GM19438 (cell line): ENCODE results near the gene COL18A1.

ENCODE experiments used
- ATAC-seq: cut with Tn5 transposase; IDR thresholded peaks from one replicate; pipeline ENCODE4 v1.9.1; 2021; ENCODE audit warnings: low read depth; ENCODE audit not compliant: unreplicated experiment

The COL18A1 gene

DNA sequence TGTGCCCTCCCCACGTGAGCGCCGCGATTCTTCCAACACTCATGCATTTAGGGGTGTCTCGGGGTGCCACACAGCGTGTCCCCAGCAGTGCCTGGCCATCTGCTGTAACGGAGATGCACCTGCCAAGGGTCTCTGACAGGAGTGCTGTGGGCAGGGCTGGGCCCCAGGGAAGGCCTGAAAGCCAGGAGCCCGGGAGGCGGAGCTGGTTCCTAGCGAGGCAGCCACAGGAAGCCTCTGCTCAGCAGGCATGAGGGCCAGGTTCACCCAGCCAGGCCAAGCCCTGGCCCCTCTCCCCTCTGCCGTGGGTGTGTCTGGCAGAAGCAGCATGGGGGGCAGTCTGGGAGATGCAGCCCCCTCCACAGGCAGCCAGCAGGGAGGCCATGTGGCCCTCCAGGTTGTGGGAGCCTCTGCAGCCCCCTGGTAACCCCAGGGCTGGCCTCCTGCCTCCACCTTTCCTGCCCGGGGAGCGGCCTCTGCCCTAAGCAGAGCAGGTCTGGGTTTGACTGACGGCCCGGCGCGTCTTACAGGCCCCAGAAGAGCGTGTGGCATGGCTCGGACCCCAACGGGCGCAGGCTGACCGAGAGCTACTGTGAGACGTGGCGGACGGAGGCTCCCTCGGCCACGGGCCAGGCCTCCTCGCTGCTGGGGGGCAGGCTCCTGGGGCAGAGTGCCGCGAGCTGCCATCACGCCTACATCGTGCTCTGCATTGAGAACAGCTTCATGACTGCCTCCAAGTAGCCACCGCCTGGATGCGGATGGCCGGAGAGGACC, 106.9 kb downstream of the COL18A1 start:
- no peak for ATAC-seq

DNA sequence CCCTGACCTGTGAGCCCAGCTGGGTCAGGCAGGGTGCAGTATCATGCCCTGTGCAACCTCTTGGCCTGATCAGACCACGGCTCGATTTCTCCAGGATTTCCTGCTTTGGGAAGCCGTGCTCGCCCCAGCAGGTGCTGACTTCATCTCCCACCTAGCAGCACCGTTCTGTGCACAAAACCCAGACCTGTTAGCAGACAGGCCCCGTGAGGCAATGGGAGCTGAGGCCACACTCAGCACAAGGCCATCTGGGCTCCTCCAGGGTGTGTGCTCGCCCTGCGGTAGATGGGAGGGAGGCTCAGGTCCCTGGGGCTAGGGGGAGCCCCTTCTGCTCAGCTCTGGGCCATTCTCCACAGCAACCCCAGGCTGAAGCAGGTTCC, 107.6 kb downstream of the COL18A1 start:
- ATAC-seq = no peak

DNA sequence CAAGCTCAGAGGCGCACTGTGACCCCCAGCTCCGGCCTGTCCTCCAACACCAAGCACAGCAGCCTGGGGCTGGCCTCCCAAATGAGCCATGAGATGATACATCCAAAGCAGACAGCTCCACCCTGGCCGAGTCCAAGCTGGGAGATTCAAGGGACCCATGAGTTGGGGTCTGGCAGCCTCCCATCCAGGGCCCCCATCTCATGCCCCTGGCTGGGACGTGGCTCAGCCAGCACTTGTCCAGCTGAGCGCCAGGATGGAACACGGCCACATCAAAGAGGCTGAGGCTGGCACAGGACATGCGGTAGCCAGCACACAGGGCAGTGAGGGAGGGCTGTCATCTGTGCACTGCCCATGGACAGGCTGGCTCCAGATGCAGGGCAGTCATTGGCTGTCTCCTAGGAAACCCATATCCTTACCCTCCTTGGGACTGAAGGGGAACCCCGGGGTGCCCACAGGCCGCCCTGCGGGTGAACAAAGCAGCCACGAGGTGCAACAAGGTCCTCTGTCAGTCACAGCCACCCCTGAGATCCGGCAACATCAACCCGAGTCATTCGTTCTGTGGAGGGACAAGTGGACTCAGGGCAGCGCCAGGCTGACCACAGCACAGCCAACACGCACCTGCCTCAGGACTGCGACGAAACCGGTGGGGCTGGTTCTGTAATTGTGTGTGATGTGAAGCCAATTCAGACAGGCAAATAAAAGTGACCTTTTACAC, 108.2 kb downstream of the COL18A1 start:
- no peak for ATAC-seq

- no peak for ATAC-seq
These were observed 108.9 kb downstream of the COL18A1 start for GRCh38 chr21:45513741-45514310.

GRCh38 chr21:45514311-45515021, 109.5 kb downstream of the COL18A1 start:
- ATAC-seq = no peak

GRCh38 chr21:45515241-45516061, 110.5 kb downstream of the COL18A1 start:
- ATAC-seq = no peak

GRCh38 chr21:45516071-45516670, 111.2 kb downstream of the COL18A1 start:
- ATAC-seq = no peak

- no peak for ATAC-seq
These were observed 111.7 kb downstream of the COL18A1 start for GRCh38 chr21:45516671-45517151.

DNA sequence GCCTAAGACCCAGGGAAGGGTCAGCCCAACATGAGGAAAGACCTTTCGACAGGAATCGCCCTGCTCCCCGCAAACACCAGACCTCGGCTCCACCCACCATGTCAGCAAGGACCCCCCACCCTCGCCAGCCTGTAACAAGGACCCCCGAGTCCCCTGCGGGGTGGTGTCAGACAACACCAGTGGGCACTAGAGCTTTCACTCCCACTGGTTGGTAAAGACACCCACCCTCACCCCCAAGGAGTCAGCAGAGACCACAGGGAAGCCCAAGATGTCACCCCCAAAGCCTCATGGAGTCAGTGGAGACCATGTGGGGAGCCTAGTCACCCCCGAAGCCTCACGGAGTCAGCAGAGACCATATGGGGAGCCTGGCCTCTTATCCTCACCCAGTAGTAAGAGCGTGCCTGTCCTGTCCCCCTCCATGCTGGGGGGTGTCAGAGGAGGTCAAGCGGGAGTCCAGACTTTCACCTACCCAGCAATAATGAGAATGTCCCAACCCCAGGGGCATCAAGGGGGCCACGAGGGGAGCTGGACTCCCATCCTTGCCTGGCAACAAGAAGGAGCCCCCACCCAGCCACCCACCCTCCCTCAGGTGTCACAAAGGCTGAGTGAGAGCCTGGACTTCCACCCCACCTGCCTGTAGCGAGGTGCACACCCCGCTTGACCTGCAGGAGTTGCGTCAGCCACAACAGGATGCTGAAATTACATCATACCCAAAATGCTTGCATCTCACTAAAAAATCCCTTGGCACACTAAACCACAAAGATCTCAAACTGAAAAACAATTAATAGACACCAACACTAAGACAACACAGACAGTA, 112.5 kb downstream of the COL18A1 start:
- ATAC-seq = no peak

DNA sequence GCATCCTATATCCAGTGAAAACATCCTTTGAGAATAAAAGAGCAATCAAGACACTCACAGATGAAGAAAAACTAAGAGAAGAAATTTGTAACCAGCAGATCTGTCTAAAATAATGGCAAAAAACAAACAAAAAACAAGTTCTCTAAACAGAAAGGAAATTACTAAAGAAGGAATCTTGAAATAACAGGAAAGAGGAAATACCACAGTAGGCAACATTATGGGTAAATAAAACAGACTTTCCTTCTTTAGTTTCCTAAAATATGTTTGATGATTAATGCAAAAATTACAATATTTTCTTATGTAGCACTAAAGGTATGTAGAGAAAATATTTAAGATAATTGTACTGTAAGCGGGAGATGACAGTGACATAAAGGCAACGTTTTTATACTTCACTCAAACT, 113.8 kb downstream of the COL18A1 start:
- no peak for ATAC-seq

- ATAC-seq = no peak
These were observed 114.2 kb downstream of the COL18A1 start for GRCh38 chr21:45519182-45519581.

GRCh38 chr21:45521241-45521640, 116.3 kb downstream of the COL18A1 start:
- ATAC-seq = no peak

DNA sequence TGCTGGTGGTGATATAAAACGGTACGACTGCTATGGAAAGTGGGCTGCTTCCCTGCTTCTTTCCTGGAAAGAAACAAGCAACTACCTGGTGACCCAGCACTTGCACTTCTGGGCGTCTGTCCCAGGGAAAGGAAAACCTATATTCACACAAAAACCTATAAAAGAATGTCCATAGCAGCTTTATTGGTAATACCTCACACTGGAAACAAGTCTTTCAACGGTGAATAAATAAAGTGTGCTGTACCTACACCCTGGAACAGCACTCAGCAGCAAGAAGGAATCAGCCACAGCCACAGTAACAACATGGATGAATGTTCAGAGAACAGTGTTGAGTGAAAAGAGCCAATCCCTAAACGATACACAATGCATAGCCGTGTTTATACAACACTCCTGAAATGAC, 117.4 kb downstream of the COL18A1 start:
- ATAC-seq = no peak

DNA sequence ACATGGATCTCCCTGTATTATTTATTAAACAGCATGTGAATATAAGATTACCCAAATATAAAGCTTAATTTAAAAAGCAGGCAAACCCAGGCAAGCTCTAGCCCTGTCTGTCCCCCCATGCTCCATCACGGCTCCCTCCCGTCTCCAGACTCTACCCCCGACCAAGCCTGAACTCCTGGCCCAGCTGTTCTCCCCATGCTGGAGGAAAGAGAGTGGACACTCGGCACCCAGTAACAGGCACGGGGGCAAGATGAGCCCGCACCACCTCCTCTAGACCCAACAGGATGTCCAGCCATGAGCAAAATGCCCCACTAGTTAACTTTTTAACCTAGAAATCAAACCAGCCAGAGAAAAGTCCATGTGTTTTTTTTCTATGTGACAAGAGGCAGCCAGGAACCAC, 118.0 kb downstream of the COL18A1 start:
- ATAC-seq = no peak

GRCh38 chr21:45523411-45524101, 118.6 kb downstream of the COL18A1 start:
- no peak for ATAC-seq

DNA sequence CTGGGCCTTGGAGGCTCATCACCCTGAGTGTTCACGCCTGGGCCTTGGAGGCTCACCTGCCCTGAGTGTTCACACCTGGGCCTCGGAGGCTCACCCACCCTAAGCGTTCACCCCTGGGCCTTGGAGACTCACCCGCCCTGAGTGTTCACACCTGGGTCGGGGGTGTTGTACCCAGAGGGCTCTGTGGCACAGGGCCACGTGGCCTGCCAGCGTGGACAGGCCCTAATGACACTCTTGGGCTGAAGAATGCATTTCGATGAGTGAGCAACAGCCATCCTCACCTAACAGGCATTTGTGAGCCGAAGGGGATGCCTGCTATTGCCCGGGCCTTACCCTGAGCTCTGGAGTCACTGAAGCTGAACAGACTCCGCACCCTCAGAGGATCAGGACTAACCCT, 119.8 kb downstream of the COL18A1 start:
- ATAC-seq = no peak

GRCh38 chr21:45525153-45525909, 120.4 kb downstream of the COL18A1 start:
- ATAC-seq = no peak

GRCh38 chr21:45525910-45526306, 120.9 kb downstream of the COL18A1 start:
- no peak for ATAC-seq
